NCI-H2227 (cell line): ENCODE measurements around the gene SH3BP5L.
"Not testable (repeated sequence)": the region's sequence is repeated elsewhere in the genome, so short reads cannot be mapped to it uniquely, and the experiment has no call there.

Experiments
- DNase-seq: peaks from one replicate; lab custom pipeline; 2025; ENCODE audit not compliant: unreplicated experiment; lab: John Stamatoyannopoulos, UW

Gene SH3BP5L

DNA sequence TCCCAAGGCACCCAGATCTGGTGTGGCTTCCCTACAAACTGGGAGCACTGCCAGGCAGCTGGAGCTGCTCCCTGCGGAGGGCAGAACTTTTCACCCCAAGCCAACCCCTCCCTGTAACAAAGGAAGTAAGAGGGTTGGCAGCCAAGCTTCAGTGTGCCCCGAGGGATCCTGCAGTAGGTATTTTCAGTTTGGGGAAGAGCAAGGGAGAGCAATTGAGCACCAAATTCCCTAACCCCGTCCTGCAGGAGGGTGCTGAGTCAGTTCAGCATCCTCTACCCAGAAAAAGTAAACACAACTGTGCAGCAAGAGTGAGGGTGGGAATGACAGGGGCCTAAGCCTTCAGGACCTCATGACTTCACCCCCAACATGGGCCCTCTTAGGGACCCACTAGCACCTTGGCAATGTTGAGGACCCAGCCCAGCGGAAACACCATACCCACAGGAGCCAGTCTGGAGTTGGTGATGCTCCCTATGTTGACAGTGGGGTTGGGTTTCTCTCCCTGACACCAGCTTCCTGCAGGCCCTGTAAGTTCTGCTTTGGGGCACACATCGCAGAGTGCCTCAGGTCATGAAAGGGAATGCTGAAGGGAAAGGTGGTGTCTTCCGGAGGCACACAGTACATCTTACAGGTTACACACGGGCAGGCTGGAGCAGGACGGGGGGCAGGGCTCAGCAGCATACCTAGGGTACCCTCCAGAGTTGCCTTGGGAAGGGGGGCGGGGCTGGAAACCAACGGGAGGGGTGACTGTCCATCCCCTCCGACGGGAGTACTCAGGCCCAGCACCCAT lies 14.8 kb downstream of the SH3BP5L start:
- DNase-seq: no peak

DNA sequence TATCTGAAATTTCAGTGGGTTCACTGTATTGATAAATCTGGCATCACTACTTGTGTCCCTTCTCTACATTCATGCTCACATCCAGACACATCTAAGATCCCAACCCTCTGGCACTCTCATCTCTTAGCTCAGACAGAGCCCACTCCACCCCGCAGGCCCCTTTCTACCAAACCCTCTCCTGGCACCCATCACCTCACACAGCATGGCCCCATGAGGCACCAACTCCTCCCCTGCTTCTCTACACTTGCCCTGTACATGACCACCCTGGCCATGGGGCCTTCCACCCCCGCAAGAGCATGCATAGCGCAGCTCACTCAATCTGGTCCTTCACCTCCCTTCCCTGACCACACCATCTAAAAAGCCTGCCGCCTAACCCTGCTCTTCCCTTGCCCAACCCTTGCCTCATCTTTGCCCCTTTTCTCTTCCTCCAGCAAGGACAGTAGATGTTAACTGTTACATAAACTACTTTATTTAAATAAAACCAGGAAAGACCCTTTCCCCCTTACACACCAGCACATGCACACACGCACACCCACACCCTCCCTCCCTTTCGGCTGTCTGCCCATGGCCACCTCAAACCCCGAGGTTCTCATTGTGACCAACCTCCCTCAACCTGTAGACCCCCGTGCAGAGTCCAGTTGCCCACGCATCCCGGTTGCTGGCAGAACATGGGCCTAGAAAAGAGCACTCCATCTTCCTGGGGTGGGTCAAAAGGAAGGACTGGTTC lies 15.6 kb downstream of the SH3BP5L start:
- no peak for DNase-seq

DNA sequence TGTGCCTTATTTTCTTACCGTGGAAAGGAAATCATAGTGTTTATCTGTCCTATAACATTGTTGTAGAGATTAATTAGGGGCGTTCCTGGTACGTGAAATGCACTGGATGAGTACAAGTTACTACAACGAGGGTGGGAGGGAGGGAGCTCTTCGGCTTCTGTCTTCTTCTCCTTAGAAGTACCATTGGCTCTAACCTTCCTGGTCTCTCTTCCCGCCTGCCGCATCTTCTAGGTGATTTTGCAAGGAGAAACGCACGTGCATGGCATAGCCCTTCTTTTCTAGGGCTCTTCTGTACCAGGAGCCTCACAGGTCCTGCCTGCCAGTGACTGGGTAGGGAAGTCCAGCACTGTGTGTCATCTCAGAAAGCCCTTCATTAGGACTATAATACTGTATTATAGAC lies 16.8 kb downstream of the SH3BP5L start:
- no peak for DNase-seq

DNA sequence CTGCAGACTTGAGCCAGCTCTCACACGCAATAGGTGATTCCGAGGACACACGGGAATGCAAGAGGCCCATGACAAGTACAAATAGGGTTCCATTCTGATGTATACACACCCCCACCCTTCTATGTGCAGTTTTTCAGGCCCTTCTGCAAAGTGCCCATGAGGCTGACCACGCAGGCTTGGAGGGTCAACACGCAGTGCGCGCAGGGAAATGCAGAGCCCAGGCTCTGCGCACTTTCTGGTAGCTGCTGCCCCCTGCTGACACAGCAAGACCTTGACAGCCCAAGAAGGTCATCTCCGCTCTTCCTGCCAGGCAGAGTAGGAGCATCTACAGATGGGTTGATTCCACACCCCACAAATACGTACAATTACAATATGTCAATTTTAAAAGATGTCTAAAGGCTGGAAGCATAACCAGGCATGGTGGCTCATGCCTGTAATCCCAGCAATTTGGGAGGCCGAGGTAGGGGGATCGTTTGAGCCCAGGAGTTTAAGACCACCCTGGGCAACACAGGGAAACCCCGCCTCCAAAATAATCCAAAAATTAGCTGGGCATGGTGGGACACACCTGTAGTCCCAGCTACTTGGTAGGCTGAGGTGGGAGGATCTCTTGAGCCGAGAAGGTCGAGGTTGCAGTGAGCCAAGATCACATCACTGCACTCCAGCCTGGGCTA lies 18.5 kb downstream of the SH3BP5L start:
- DNase-seq: no peak

DNA sequence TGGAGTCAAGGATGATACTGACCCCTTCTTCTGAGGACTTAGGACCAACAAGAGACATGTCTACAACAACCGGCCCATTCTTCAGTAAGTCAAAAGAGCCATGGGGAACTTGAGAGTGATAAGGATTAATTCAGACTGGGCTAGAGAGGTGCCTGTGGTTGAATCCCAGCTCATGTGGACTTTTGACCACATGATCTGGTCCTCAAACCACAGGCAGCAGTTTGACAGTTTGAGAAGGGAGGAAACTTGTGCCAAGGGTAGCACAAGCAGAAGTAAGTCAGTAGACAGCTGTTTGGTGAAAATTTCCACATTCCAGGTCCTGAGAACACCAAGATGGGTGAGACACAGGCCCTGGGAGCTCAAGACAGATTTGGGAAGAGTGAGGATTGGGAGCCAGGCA lies 19.8 kb downstream of the SH3BP5L start:
- DNase-seq: no peak

DNA sequence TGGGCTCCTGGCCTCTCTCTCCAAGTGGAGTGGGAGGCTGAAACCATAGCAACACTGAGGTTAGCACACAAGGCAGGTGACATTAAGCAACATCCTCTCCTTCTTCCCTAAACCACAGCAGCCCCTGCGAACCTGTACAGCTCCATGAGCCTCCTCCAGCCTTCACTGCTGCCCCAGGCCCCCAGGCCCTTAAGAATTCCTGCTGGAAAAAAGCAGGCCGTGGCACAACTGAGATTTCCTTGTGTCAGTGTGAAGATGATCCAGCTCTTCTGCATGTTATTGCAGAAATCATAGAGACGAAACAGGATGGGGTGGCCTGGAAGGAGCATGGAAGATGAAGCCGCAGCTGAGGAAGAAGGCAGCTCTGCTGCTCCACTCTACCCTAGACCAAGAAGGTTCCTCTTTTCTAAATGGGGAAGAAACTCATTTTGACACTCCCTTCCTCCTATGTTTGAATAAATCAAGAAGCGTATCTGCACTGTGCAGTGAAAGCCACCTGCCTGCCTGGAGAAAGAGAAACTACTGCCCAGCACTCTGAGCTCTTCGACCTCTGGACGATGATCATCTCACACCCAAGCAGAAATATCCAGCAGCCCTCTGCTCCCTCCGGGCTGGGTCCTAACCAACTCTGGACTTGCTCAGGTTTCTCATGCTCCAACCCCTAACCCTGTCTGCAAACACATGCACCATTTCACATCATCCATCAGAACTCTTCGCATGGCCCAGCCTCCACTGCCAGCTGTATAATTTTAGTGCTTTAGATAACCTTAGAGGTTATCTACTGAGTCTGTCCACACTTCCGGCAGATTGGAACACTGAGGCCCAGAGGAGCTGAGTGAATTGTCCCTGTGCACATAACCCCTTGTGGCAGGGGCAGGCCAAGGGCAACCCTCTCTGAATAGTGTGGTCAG lies 20.7 kb downstream of the SH3BP5L start:
- no peak for DNase-seq

DNA sequence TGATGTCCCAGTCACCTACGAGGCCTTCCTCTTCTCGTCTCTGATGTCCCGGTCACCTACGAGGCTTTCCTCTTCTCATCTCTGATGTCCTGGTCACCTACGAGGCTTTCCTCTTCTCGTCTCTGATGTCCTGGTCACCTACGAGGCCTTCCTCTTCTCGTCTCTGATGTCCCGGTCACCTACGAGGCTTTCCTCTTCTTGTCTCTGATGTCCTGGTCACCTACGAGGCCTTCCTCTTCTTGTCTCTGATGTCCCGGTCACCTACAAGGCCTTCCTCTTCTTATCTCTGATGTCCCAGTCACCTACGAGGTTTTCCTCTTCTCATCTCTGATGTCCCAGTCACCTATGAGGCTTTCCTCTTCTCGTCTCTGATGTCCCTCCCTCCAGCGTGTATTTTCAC lies 22.2 kb downstream of the SH3BP5L start:
- DNase-seq: not testable (repeated sequence)

DNA sequence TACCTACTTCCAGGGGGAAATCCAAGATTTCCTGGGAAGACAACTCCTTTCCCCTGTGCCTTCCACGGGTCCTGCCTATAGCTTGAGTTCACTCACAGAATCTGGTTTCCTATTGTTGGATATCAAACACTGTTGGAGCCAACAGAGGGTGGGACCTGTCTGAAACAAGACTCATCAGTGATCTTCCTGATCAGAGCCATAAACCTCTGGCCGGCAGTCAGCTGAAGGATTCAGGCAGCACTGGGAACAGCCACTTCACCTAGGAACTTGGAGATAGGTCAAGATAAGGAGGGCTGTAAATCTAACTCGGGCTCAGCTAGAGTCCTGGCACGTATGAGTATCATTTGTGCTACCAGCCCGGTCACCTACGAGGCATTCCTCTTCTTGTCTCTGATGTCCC lies 23.3 kb downstream of the SH3BP5L start:
- no peak for DNase-seq

DNA sequence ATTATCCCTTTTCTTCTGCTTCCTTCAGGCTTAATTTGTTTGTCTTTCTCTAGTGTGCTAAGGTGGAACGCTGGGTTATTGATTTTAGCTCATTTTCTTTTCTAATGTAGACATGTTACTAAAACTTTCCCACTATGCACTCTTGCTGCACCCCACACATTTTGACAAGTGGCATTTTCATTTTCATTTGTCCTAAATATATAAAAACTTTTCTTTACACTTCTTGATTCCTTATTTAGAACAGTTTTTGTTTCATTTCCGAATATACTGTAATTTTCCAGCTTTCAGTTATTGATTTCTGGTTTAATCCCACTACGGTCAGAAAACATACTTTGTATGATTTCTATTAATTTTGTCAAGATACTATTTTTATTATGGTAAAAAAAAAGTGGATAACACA lies 25.3 kb downstream of the SH3BP5L start:
- DNase-seq: no peak

DNA sequence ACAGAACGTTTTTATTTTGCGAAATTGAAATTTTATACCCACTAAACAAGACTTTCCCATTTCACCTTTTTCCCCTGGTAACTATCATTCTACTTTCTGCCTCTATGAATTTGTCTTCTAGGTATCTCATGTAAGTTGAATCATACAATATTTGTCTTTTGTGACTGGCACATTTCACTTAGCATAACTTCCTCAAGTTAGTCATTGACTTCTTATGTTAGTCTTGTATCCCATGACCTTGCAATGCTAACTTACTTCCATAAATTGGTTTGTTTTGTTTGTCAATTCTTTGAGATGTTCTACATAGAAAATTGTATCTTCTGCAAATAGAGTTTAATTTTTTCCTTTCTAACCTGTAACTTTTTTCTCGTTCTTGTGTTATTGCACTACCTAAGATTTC lies 26.9 kb downstream of the SH3BP5L start:
- no peak for DNase-seq

DNA sequence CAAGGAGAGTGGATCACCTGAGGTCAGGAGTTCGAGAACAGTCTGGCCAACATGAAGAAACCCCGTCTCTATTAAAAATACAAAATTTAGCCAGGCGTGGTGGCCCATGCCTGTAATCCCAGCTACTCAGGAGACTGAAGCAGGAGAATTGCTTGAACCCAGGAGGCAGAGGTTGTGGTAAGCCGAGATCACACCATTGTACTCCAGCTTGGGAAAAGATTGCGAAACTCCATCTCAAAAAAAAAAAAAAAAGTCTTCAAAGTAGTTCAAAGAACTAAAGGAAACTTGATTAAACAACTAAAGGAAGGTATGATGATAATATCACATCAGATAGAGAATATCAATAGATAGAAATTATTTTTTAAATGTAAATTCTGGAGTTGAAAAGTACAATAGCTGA lies 31.1 kb downstream of the SH3BP5L start:
- DNase-seq: not testable (repeated sequence)

DNA sequence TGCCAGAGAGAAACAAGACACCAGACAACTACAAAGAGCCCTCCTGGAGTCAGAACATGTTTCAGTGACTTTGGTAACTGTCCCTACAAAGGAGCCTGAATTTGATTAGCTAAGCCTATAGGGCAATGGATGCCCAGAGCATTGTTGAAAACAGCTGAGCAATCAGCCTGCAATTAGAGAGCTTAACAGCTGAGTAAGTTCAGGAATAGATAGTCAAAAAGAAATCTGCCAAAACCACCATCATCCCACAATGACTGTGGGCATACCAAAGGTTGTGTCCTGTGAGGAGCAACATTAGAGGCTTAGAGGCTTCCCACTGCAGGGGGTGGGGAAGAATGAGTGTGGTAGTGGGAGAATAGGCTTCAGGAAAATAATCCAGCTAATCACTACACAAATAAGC lies 32.1 kb downstream of the SH3BP5L start:
- DNase-seq: no peak

DNA sequence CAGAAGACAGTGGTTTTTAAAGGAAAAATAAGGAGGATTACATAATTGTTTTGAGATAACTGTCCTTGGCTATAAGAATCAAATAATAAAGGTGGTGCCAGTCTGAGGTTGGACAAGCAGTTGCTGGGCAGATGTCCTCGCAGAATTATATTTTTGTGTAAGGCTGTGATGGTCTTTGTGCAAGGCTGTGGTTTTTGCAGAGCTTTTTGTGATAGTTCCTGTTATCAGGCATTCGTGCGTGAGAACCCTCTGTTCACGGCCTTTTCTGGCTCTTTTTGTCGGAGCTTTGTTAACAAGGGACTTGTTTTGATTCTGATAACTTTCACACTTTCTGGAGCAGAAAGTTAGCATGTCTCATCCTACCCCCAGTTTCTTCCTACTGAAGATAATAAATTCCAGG lies 33.4 kb downstream of the SH3BP5L start:
- DNase-seq: no peak

DNA sequence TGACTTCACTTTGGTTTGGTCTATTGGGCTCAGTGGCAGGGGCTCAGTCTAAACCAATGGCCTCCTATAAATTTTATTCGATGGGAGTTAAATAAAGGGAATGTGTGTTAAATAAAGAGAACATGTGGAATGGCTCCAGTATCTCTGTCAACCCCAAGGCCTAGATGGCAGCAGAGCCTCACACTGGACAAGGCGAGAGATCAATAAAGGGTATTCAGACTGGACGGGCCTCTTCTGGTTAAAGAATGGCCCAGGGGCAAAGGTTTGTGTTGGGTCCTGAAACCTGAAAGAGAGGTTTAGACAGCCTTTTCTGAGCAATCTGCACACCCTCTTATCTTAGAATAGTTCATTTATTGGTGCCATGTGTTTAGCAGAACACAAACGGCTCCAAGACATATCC lies 34.7 kb downstream of the SH3BP5L start:
- DNase-seq: no peak

DNA sequence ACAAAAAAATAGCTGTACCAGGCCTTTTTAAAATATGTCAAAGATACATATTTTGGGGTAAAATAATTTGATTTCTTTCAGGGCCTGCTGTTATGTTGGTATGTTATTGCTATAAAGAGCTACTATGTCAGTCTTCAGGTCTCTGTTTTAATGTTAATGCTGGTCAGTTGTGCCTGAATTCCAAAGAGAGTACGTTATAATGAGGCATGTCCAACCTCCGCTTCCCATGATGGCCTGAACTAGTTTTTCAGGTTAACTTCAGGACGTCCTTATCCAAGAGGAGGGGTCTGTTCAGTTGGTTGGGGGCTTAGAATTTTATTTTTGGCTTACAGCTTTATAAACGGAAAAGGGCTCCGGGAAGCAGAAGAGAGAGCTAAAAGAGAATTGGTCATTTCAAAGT lies 35.3 kb downstream of the SH3BP5L start:
- no peak for DNase-seq

DNA sequence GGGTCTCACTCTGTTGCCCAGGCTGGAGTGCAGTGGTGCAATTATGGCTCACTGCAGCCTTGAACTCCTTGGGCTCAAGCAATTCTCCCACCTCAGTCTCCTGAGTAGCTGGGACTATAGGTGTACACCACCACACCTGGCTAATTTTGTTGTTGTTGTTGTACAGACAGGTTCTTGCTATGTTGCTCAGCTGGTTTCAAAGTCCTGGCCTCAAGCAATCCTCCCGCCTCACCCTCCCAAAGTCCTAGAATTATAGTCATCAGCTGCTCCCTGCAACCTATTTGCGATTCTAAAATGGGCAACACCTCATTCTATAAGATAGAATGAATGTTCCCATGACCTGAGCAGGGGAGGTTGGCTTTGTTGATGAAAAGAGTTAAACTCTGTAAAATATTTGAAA lies 36.4 kb downstream of the SH3BP5L start:
- DNase-seq: not testable (repeated sequence)

DNA sequence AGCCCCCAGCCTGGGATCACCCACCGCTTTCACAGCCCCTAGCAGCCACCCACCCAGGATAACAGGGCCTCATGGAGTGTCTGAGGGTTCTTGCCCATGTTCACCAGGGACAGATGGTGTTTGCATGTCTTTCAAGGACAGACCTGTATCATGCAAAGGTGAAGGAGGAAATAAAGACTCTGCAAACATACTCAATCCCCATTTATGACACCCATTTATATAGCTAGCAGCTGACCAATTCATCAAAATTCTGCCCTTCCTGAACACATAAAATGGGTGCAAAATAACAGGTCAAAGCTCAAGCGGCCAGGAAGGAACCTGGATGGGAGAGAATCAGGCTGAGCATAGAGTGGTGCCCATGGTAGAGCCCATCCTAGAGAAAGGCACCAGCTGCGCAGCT lies 37.4 kb downstream of the SH3BP5L start:
- DNase-seq: no peak

DNA sequence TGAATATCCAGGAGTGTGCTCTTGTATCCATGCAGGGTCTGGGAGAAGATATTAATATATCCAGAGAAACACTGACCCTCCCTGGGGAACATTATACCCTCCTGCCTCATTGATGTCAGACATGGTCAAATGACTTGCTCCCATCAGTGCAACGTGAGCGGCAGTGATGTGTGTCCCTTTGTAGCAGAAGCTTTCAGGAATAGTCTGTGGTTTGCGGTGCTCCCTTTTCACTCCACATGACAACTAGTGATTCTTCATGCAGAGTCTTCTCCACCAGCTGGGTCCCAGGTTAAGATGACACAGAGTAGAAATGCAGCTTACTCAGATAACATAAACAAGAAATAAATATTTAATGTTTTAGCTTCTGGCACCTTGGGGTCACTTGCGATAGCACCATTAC lies 38.3 kb downstream of the SH3BP5L start:
- no peak for DNase-seq

DNA sequence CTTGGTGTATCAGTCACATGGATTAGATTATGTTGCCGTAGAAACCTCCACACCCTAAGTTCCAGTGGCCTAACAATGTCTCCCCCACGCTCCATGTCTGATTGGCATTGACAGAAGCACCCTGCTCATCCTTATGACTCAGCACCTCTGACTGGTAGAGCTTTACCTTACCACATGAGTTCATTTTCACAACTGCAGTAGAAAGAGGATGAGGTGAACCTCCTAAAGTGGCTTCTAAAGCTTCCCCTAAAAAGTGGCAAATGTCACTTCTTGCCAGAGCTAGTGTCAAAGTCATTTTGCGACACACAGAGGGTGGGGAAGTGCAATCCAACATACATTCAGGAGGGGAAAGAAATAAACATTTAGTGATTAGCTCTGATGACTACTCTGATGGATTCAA lies 39.6 kb downstream of the SH3BP5L start:
- no peak for DNase-seq

DNA sequence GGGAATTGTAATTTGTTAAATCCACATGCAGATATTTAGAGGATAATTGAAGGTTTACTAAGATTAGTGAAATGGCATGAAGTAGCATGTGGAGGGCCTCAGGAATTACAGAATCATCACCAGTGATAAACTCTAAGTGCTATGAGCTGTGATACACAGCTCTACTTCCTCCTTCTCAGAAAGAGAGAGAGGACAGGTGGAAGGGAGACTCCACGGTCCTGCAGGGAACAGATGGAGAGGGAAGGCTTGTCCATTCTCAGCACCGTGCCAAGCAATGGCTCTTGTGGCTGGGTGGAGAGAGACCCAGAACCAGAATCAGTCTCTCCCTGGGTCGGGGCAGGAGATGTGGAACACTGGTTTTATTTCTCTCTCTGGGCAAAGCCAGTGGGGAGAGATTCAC lies 42.3 kb downstream of the SH3BP5L start:
- no peak for DNase-seq
